Sigmoid colon (tissue), 7 donors: Measurements from ENCODE around the gene TENM4. TPM values are rescaled to one million over a fixed set of nuclear protein-coding genes. Genes with fewer than 3 reads are reported as not detected.

Experiments
- DNase-seq: peaks from one replicate; pipeline ENCODE4 v3.0.0-alpha.2; 2019
- H3K27ac ChIP-seq, 4 donors: fragments of 200-600 bp; sonication (generic); one replicate each; pipeline ENCODE4 v1.5.1; 2016 to 2019; ENCODE audit warnings: mild to moderate bottlenecking in 1 of 4
- H3K27me3 ChIP-seq, 3 donors: fragments of 200-600 bp; sonication (generic); one replicate each; pipeline ENCODE4 v1.5.1; 2019; ENCODE audit warnings: mild to moderate bottlenecking in 1 of 3
- H3K36me3 ChIP-seq, 4 donors: fragments of 200-600 bp; sonication (generic); one replicate each; pipeline ENCODE4 v1.5.1; 2016 to 2019
- H3K4me1 ChIP-seq, 4 donors: fragments of 200-600 bp; sonication (generic); one replicate each; pipeline ENCODE4 v1.5.1; 2017 to 2019
- H3K4me3 ChIP-seq, 4 donors: fragments of 200-600 bp; sonication (generic); one replicate each; pipeline ENCODE4 v1.5.1; 2017 to 2019; ENCODE audit warnings: mild to moderate bottlenecking in 2 of 4, moderate library complexity in 1 of 4
- H3K9me3 ChIP-seq, 4 donors: fragments of 200-600 bp in 3 of 4; sonication (generic) in 3 of 4; one replicate each; pipeline versions ENCODE4 v1.5.1 to v1.6.1; 2013 to 2019
- EP300 ChIP-seq, 4 donors: sonication (generic); formaldehyde crosslinking; IDR thresholded peaks; one replicate each; pipeline ENCODE4 v1.6.1; 2017; ENCODE audit warnings: antibody characterized with exemption in 4 of 4
- POLR2A ChIP-seq, 2 donors: fragments of 450-650 bp; IDR thresholded peaks; one replicate each; pipeline ENCODE4 v1.6.1; 2016; ENCODE audit warnings: antibody characterized with exemption in 2 of 2, mild to moderate bottlenecking in 2 of 2, moderate library complexity in 2 of 2
- POLR2AphosphoS5 ChIP-seq, 4 donors: sonication (generic); formaldehyde crosslinking; IDR thresholded peaks; one replicate each; pipeline ENCODE4 v1.6.1; 2017; ENCODE audit warnings: antibody characterized with exemption in 4 of 4
- WGBS, 2 donors: extraction: QIAGEN DNeasy Blood & Tissue Kit; methylation state at CpG; one replicate each; pipeline ENCODE4 v1.1.7; 2013; 5-methylcytosine and 5-hydroxymethylcytosine counted together
- intact Hi-C: fragments of 100-400 bp; cut with DNase I; formaldehyde crosslinking; loops from one replicate; pipeline ENCODE4 v1.15.1; 2023
- polyA plus RNA-seq, 3 donors: library from polyadenylated mRNA; stranded (reverse); fragments of 200-250 nt; gene quantifications; one replicate each; pipeline ENCODE4 v1.2.3, GENCODE V29; 2013
- total RNA-seq, 4 donors: library from RNA; depleted of rRNA; stranded (reverse); fragments of >200 nt; gene quantifications; one replicate each; pipeline ENCODE4 v1.1.0, GENCODE V29; 2016
- TF ChIP-seq, protein P1 (sequence below), 4 experiments: fragments of 450-650 bp in 3 of 4; fragments of 200-600 bp in 1 of 4; IDR thresholded peaks; one replicate each; pipeline ENCODE4 v1.5.1; 2016 to 2019; ENCODE audit warnings: antibody characterized with exemption in 4 of 4, mild to moderate bottlenecking in 3 of 4, moderate library complexity in 2 of 4
- donor health status: healthy with polysubstance abuse.
- donor health status: Bipolar disorder and iron deficiency.
- donor health status: healthy.

TENM4 gene
- total and polyA plus RNA-seq, 7 donors: 0.23 to 14.6 (median 1.9) TPM; not detected in 1

DNA sequence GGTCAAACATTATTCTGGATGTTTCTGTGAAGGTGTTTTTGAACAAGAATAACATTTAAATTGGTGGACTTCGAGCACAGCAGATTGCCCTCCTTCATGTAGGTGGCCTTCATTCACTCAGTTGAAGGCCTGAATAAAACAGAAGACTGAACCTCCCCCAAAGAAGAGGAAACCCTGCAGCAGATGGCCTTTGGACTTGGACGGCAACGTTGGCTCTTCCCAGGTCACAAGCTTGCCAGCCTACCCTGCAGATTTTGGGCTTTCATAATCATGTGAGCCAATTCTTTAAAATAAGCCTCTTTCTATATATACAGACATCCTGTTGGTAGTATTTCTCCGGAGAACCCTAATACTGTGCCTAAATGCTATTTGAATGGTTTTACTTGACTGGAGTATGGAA lies 434.0 kb downstream of the TENM4 start:
- Histone ChIP-seq H3K27me3 (no peaks in the 10 kb centered on the region), H3K36me3 (no peaks in the 10 kb centered on the region), H3K4me3 (no peak overlapping the region), H3K27ac (no peak overlapping the region), H3K9me3 (peaks cover 0 to 4% (median 1%) of the 10 kb centered on the region in 4 donors), H3K4me1 (peaks cover 0 to 9% (median 6%) of the 10 kb centered on the region in 4 donors)
- DNase-seq: no peak
- TF ChIP-seq POLR2AphosphoS5 (IDR thresholded peaks at IDR 0.05) (no peak), EP300 (IDR thresholded peaks at IDR 0.05) (no peak), POLR2A (IDR thresholded peaks at IDR 0.05) (no peak)
- TF ChIP-seq, protein P1, sequence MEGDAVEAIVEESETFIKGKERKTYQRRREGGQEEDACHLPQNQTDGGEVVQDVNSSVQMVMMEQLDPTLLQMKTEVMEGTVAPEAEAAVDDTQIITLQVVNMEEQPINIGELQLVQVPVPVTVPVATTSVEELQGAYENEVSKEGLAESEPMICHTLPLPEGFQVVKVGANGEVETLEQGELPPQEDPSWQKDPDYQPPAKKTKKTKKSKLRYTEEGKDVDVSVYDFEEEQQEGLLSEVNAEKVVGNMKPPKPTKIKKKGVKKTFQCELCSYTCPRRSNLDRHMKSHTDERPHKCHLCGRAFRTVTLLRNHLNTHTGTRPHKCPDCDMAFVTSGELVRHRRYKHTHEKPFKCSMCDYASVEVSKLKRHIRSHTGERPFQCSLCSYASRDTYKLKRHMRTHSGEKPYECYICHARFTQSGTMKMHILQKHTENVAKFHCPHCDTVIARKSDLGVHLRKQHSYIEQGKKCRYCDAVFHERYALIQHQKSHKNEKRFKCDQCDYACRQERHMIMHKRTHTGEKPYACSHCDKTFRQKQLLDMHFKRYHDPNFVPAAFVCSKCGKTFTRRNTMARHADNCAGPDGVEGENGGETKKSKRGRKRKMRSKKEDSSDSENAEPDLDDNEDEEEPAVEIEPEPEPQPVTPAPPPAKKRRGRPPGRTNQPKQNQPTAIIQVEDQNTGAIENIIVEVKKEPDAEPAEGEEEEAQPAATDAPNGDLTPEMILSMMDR (IDR thresholded peaks at IDR 0.05): no peak
- intact Hi-C loops: no loop called here
- 67 to 86% methylated on average over 4 of the region's 4 CpGs for WGBS, 2 donors

DNA sequence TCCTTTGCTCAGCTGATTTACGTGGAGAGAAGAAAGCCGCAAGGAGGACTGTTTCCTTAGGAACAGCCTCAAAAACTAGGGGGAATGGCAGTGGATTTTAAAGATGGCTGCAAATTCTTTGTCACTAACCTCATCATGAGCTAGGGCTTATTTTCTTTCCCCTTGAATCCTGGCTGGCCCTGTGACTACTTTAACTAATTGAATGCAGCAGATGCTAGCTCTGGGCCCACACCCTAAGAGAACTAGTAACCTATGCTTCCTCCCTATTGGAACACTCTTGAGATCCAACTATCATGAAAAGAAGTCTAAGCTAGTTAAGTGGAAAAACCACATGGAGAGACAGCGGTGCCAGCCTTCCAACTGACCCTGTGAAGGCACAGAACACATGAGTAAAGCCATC lies 444.8 kb downstream of the TENM4 start:
- WGBS, 2 donors: 87 to 93% methylated on average over 3 of the region's 3 CpGs
- TF ChIP-seq POLR2A (IDR thresholded peaks at IDR 0.05): no peak
- TF ChIP-seq, protein P1 (IDR thresholded peaks at IDR 0.05): no peak
- Histone ChIP-seq H3K4me1 (no peaks in the 10 kb centered on the region), H3K4me3 (no peak overlapping the region), H3K36me3 (no peaks in the 10 kb centered on the region), H3K27ac (no peak overlapping the region), H3K9me3 (no peaks in the 10 kb centered on the region), H3K27me3 (no peaks in the 10 kb centered on the region)
- intact Hi-C loops: no loop called here
- DNase-seq: no peak

- intact Hi-C loops: no loop called here
- WGBS, 2 donors: 79 to 80% methylated on average over 3 of the region's 3 CpGs
- no peak overlapping the region for H3K4me3 ChIP-seq
These were observed 445.7 kb downstream of the TENM4 start for GRCh38 chr11:78995171-78995570.

GRCh38 chr11:78993802-78994430 lies 446.9 kb downstream of the TENM4 start:
- no peaks in the 10 kb centered on the region for H3K36me3 ChIP-seq
- no peak for DNase-seq
- TF ChIP-seq POLR2A (IDR thresholded peaks at IDR 0.05) (no peak), POLR2AphosphoS5 (IDR thresholded peaks at IDR 0.05) (no peak), EP300 (IDR thresholded peaks at IDR 0.05) (no peak)
- TF ChIP-seq, protein P1 (IDR thresholded peaks at IDR 0.05): no peak
- intact Hi-C loops: no loop called here
- H3K4me1 ChIP-seq: no peaks in the 10 kb centered on the region
- no peaks in the 10 kb centered on the region for H3K9me3 ChIP-seq
- 75 to 83% methylated on average over 1 of the region's 1 CpG for WGBS, 2 donors
- no peak overlapping the region for H3K4me3 ChIP-seq
- no peaks in the 10 kb centered on the region for H3K27me3 ChIP-seq
- H3K27ac ChIP-seq: no peak overlapping the region

More at GRCh38 chr11:78995171-78995570, 445.7 kb downstream of the TENM4 start:
- Histone ChIP-seq H3K36me3 (no peaks in the 10 kb centered on the region), H3K27ac (no peak overlapping the region), H3K9me3 (no peaks in the 10 kb centered on the region), H3K4me1 (no peaks in the 10 kb centered on the region), H3K27me3 (no peaks in the 10 kb centered on the region)
- TF ChIP-seq POLR2AphosphoS5 (IDR thresholded peaks at IDR 0.05): no peak
- TF ChIP-seq, protein P1 (IDR thresholded peaks at IDR 0.05): no peak
- no peak for TF ChIP-seq POLR2A (IDR thresholded peaks at IDR 0.05)
- no peak for TF ChIP-seq EP300 (IDR thresholded peaks at IDR 0.05)
- DNase-seq: no peak

GRCh38 chr11:78991681-78992080 lies 449.1 kb downstream of the TENM4 start:
- Histone ChIP-seq H3K9me3 (no peaks in the 10 kb centered on the region), H3K27me3 (no peaks in the 10 kb centered on the region), H3K4me1 (no peaks in the 10 kb centered on the region), H3K4me3 (no peak overlapping the region), H3K27ac (no peak overlapping the region), H3K36me3 (no peaks in the 10 kb centered on the region)
- no peak for DNase-seq
- TF ChIP-seq POLR2AphosphoS5 (IDR thresholded peaks at IDR 0.05) (no peak), EP300 (IDR thresholded peaks at IDR 0.05) (no peak), POLR2A (IDR thresholded peaks at IDR 0.05) (no peak)
- intact Hi-C loops: no loop called here
